Umbilical cord (tissue), 2 donors: ENCODE data around the gene OSCP1. TPM values are rescaled to one million over a fixed set of nuclear protein-coding genes. Genes with fewer than 3 reads are reported as not detected.

Source experiments
- DNase-seq: peaks from one replicate; pipeline ENCODE4 v3.0.0-alpha.2; 2015; ENCODE audit warnings: low spot score
- total RNA-seq: library from RNA; depleted of rRNA; stranded (reverse); fragments of >200 nt; gene quantifications from one replicate; pipeline ENCODE4 v1.2.3, GENCODE V29; 2014; ENCODE audit warnings: low replicate concordance; ENCODE audit not compliant: insufficient read depth

Gene OSCP1
- total RNA-seq, 1 donor from 2014 or later, result 5.5 TPM

DNA sequence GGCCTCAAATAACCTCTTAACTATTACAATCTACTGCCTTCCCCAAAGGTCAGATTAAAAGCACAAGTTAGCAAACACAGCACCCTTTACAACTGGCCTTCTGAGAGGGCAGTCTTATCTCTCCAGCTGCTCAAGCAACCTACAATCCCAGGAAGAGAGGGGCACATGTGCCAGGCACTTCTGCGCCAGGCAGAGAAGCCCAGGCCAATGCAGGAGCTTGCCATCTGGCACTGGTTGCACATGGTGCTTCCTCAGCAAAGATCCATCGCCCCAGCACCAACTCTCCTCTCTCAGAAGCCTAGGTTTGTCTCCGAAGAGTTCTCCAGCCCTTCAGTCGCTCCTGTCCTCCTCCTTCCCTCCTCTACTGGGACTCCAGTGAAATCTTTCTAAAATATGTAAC is 67.0 kb downstream of the OSCP1 start:
- DNase-seq, result no peak

DNA sequence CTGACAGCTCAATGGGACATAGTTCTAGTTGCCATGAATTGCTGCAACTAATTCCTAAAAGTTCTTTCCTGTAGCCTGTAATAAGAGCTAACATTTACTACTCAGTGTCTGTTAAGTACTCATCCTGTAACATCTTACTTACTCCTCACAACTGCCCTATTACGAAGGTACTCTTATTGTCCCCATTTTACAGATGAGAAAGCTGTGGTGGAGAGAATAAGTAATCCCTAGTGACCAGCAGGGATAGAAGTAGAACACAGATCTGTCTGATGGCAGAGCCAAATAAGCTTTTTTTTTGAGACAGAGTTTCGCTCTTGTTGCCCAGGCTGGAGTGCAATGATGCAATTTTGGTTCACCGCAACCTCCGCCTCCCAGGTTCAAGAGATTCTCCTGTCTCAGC is 67.6 kb downstream of the OSCP1 start:
- no peak for DNase-seq

DNA sequence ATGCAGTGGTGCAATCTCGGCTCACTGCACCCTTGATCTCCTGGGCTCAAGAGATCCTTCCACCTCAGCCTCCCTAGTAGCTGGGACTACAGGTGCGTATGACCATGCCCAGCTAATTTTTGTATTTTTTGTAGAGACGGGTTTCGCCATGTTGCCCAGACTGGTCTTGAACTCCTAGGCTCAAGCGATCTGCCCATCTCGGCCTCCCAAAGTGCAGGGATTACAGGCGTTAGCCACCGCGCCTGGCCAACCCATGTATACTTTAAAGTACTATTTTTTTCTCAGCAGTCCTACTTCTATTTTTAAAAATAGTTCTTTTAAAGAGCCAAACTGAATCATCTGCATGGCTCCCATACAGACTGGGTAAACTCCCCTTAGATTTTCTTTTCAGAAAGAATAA is 68.0 kb downstream of the OSCP1 start:
- no peak for DNase-seq

DNA sequence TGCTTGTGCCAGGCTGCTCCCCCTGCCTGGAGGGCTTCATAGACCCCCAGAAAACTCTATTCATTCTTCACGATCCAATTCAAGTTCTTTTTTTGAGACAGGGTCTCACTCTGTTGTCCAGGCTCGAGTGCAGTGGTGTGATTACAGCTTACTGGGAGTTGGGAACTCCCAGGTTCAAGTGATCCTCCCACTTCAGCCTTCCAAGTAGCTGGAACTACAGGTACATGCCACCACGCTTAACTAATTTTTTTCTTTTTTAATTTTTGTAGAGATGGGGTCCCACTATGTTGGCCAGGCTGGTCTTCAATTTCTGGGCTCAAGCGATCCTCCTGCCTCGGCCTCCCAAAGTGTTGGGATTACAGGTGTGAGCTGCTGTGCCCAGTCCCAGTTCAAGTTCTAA is 68.8 kb downstream of the OSCP1 start:
- DNase-seq, result no peak

DNA sequence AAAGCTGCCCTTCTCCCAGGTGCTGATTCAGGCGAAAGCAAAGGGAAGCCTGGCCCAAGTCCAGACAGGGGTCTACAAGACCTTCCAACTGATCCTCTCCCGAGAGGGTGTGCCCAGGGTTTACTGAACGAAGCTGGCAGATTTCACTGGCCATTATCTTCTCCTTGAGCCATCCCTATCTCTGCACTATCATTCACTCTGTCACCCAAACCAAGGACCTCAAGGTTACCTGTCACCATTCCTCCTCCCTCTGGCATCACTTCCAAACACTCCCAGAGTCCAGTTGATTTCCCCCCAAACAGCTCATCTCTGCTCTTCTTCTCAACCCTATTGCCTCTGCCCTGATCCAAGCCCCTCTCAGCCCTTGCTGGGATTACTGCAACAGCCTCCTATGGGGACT is 69.5 kb downstream of the OSCP1 start:
- DNase-seq, result no peak

DNA sequence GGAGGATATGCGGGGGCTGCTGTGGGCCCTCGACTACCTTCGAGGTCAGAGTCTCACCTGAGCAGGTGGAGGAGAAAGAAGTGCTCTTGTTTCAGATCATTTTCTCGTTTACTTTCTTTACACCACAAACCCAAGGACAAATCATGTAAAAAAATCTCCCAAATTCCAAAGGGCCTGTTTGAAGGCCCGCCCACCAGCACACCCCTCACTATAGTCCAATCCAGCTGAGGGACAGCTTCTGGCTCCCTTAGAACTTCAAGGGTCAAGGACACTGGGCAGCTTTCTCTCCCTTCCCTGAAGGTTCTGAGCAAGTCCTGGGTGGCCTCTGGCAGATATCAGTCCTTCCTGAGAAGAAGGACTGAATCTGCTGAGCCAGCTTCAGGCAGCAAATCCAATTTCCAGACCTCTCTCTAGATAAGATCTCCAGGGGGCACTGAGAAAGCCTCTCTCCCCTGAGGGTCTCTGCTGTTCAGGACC is 70.1 kb downstream of the OSCP1 start:
- no peak for DNase-seq

DNA sequence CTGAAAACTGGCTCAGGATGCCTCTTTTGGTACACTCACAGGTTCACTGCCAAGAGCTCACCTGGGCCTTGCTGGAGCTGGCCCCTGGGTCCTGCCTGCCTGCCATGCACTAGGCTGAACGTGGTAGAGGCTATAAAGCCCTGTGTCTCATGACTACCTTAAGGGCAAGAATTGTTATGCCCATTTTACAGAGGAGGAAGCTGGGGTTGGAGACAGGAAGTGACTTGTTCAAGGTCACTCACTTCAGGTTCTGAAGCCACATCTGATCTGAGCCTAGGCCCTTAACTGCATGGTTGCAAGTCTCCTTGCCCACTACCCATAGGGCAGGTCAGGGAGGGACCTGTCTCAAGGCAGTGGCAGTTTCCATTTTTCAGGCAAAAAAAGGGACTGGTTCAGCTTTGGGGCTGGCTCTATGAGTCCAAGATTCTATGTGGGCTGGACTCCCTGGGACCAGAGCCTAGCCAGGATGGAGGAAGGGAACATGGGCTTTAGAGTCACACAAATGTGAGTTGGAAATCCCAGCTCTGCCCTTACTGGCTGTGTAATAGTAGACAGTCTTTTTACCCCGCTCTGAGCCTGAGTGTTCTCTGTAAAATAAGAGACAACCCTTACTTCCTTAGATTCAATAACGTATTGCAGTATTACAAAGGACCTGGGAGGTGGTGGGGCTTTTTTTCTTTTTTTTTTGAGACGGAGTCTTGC is 72.3 kb downstream of the OSCP1 start:
- DNase-seq, result no peak

DNA sequence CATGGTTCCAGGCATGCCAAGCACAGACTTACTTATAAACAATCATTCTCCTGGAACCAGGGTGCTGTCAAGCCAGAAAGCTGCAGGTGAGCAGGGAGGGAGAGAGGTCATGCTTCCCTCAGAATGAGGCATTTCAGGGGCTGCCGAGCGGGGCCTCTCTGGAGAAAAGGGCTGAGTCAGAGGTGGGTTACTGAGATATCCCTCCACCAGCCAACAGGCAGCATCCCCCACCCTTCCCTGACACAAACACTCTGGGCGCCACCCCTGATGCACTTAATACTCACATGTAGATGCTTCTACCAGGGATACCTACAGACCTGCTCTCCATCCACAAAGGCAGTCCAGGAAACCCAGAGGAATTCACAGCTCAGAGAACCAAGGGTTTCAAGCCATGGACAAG is 77.6 kb downstream of the OSCP1 start:
- no peak for DNase-seq

DNA sequence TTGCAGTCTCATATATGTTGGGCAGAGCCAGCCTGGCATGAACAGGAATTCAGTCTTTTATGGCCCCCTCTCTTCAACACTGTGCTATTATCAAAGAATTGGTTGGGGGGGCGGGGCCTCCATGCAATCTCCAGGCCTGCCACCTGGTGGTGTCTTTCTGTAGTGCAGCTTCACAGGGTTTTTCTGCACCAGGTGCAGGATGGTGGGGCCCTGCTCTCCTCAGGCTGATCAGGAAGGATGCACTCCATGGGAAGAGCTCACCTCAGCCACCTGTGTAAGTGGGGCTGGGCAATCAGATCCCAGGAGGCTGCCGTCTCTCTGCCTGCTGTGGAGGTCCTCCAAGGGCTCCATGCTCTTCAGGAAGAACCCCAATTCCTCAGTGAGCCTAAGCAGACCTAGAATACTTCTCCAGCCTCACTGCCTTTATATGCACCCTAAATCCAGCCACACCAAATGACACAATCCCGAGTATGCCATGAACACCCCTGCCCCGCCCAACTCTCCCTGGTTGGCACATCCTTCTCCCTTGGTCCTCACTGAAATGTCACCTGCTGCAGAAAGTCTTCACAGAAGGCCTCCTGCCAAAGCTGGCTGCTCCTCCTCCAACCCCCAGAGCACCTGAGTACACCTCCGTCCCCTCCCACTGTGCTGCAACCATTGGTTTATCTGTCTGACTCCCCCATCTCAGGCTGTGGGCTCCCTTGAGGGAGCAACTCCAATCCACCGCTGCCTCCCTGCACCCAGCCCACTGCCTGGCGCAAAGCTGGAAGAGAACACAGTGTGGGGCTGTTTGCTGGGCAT is 81.0 kb downstream of the OSCP1 start:
- peak; percentile 69 for DNase-seq

Other genes with a start within 250 kb of the OSCP1 start
- gene THRAP3, start 226.0 kb downstream of the OSCP1 start, total RNA-seq, result 53.4 TPM
- gene SH3D21, start 144.1 kb downstream of the OSCP1 start, total RNA-seq, result 11.3 TPM
- 67.7 TPM for gene EVA1B, start 126.8 kb downstream of the OSCP1 start, total RNA-seq
- gene STK40, start 64.5 kb downstream of the OSCP1 start, total RNA-seq, result 12.0 TPM
- gene LSM10, start 52.5 kb downstream of the OSCP1 start, total RNA-seq, result 10.4 TPM
- 31.5 TPM for gene MRPS15, start 13.9 kb upstream of the OSCP1 start, total RNA-seq
- 10.1 TPM for gene CSF3R, start 32.5 kb upstream of the OSCP1 start, total RNA-seq